AG09319 (cell line): ENCODE data around the gene TNFRSF19.

Experiments
- DNase-seq: peaks from one replicate; pipeline ENCODE4 v3.0.0-alpha.2; 2010; ENCODE audit warnings: low read depth; ENCODE audit errors: extremely low read depth
- CTCF ChIP-seq: IDR thresholded peaks from 2 replicates; pipeline ENCODE4 v1.5.1; 2011; ENCODE audit warnings: low read depth, mild to moderate bottlenecking, inconsistent platforms, low read length, moderate library complexity

Gene TNFRSF19

GRCh38 chr13:23687614-23688013 lies 117.4 kb downstream of the TNFRSF19 start:
- TF ChIP-seq CTCF = no peak
- no peak for DNase-seq

- no peak for DNase-seq
- TF ChIP-seq CTCF = no peak
These were observed 118.1 kb downstream of the TNFRSF19 start for GRCh38 chr13:23688336-23688735.

- no peak for TF ChIP-seq CTCF
- no peak for DNase-seq
These were observed 120.5 kb downstream of the TNFRSF19 start for GRCh38 chr13:23690668-23691067.

- no peak for TF ChIP-seq CTCF
- DNase-seq = no peak
These were observed 122.6 kb downstream of the TNFRSF19 start for GRCh38 chr13:23692816-23693215.

GRCh38 chr13:23695196-23695595 lies 125.0 kb downstream of the TNFRSF19 start:
- TF ChIP-seq CTCF = no peak
- no peak for DNase-seq

- TF ChIP-seq CTCF = no peak
- DNase-seq = no peak
These were observed 125.7 kb downstream of the TNFRSF19 start for GRCh38 chr13:23695711-23696464.

- TF ChIP-seq CTCF = no peak
- DNase-seq = no peak
These were observed 126.4 kb downstream of the TNFRSF19 start for GRCh38 chr13:23696610-23697009.
